GM18868 (cell line): Measurements from ENCODE around the gene TNP2.
"Not testable (repeated sequence)": the region's sequence is repeated elsewhere in the genome, so short reads cannot be mapped to it uniquely, and the experiment has no call there.

Experiments used
- ATAC-seq: cut with Tn5 transposase; IDR thresholded peaks from one replicate; pipeline ENCODE4 v1.9.1; 2021; ENCODE audit warnings: mild to moderate bottlenecking, moderate library complexity; ENCODE audit not compliant: unreplicated experiment

The TNP2 gene

GRCh38 chr16:11225677-11226549 is 43.2 kb downstream of the TNP2 start:
- ATAC-seq = no peak

GRCh38 chr16:11224894-11225676 is 44.0 kb downstream of the TNP2 start:
- ATAC-seq = peak; percentile 94

- ATAC-seq = no peak
Observed at GRCh38 chr16:11224096-11224893, 44.8 kb downstream of the TNP2 start.

GRCh38 chr16:11220507-11220906 is 48.6 kb downstream of the TNP2 start:
- ATAC-seq = not testable (repeated sequence)

GRCh38 chr16:11219178-11219577 is 49.9 kb downstream of the TNP2 start:
- no peak for ATAC-seq

GRCh38 chr16:11218604-11218962 is 50.5 kb downstream of the TNP2 start:
- no peak for ATAC-seq
